Activated T-cell treated with anti-CD3 and anti-CD28 coated beads, Interleukin-2, amount 50 U/mL, for 72 hours (primary cell): Measurements from ENCODE around the gene CLEC10A. TPM values are rescaled to one million over a fixed set of nuclear protein-coding genes. Genes with fewer than 3 reads are reported as not detected.
"Not testable (repeated sequence)": the region's sequence is repeated elsewhere in the genome, so short reads cannot be mapped to it uniquely, and the experiment has no call there.

ENCODE experiments used
- ATAC-seq, 2 donors: fragments of 150-1000 bp; cut with Tn5 transposase; replicated peaks in 1 of 2; 2 replicates each; pipeline ENCODE4 v1.10.0; 2021; ENCODE audit warnings: moderate library complexity in 2 of 2, mild to moderate bottlenecking in 1 of 2
- DNase-seq, 2 donors: peaks; one replicate each; pipeline ENCODE4 v3.0.0; 2021 to 2022; ENCODE audit warnings: mixed read lengths in 1 of 2
- H3K27ac Mint-ChIP-seq: one replicate; pipeline ENCODE4 v1.8.0; 2022; ENCODE audit warnings: mild to moderate bottlenecking, moderate library complexity, mixed read lengths
- H3K27me3 Mint-ChIP-seq: one replicate; pipeline ENCODE4 v1.8.0; 2022; ENCODE audit warnings: low read depth, mixed read lengths
- H3K36me3 Mint-ChIP-seq, 2 donors: one replicate each; pipeline ENCODE4 v1.8.0; 2022; ENCODE audit warnings: mixed read lengths in 2 of 2, mild to moderate bottlenecking in 1 of 2; ENCODE audit not compliant: insufficient read depth in 2 of 2
- H3K4me1 Mint-ChIP-seq: one replicate; pipeline ENCODE4 v1.8.0; 2022; ENCODE audit warnings: low read depth, mixed read lengths
- H3K4me3 Mint-ChIP-seq, 2 donors: one replicate each; pipeline ENCODE4 v1.8.0; 2022; ENCODE audit warnings: mild to moderate bottlenecking in 2 of 2, mixed read lengths in 2 of 2, moderate library complexity in 2 of 2
- H3K9me3 Mint-ChIP-seq, 2 donors: one replicate each; pipeline ENCODE4 v1.8.0; 2022; ENCODE audit warnings: mixed read lengths in 2 of 2
- total RNA-seq, 2 donors: library from RNA; stranded (reverse); gene quantifications; one replicate each; pipeline ENCODE4 v1.2.3, GENCODE V29; 2022

The CLEC10A gene
- total RNA-seq, 2 donors from 2014 or later = not detected

DNA sequence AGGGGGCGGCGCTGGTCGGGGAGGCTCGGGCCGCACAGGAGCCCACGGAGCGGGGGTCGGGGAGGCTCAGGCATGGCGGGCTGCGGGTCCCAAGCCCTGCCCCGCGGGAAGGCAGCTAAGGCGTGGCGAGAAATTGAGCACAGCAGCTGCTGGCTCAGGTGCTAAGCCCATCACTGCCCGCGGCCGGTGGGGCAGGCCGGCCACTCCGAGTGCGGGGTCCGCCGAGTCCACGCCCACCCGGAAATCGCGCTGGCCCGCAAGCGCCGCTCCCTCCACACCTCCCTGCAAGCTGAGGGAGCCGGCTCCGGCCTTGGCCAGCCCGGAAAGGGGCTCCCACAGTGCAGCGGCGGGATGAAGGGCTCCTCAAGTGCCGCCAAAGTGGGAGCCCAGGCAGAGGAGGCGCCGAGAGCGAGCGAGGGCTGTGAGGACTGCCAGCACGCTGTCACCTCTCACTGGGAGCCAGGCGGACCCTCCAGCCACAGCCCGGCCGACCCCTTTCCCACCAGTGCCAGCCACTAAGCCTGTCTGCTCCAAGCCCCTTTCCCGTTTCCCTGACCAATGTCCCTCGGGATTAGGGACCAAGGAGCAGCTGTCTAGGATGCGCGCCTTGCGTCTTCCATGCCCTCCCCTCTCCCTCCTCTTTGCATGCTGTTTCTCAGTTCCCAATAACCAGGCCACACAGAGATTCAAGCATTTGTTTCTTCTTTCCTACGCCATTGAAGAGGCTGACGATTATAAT, 20.8 kb upstream of the CLEC10A start:
- not testable (repeated sequence) for H3K27me3 Mint-ChIP-seq, ATAC-seq, H3K27ac Mint-ChIP-seq, DNase-seq, H3K4me3 Mint-ChIP-seq, H3K36me3 Mint-ChIP-seq, H3K9me3 Mint-ChIP-seq, H3K4me1 Mint-ChIP-seq

DNA sequence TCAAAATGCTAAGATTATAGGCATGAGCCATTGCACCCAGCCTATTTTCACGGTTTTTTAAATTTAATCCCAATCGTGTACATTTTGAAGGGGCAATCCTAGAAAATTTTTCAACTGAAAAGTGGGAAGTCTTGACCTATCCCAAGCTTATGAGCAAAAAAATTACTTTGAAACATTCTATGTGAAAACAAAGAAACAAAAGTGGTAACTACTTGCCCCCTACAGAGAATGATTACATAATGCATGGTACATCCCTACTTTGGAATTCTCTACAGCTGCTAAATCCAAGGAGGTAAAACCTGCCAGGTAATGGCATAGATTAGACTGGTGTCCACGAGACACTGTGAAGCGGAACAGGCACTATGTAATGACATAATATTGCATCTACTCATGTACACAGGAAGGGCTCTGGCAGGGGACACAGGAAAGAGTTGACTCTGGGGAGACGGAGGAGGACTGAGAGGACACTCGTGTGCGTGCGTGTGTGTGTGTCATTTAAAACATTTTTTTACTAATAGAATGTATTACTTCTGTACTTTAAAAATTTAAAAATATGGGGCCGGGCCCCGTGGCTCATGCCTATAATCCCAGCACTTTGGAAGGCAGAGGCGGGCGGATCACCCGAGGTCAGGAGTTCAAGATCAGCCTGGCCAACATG, 18.9 kb upstream of the CLEC10A start:
- Mint-ChIP-seq H3K4me1 (no peaks in the 10 kb centered on the region), H3K27ac (no peak overlapping the region), H3K4me3 (no peak overlapping the region), H3K36me3 (no peaks in the 10 kb centered on the region), H3K9me3 (no peaks in the 10 kb centered on the region), H3K27me3 (no peaks in the 10 kb centered on the region)
- no peak for ATAC-seq
- DNase-seq = no peak

DNA sequence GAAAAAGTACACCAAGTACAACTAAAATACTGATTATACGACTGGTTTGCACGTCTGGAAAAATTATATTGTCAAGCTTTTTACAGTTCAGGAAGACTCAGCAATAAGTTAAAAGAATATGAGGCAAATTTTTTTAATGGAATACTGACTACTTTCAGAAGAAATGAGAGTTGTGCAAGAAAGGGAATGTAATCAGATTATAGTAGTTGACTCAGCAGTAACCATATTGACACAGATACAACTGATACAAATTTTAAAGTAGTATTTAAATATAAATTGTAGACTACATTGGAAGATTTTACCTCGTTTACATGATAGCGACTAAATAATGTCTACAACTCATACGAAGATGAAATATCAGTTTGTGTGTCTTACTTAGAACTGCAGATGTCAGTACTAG, 17.9 kb upstream of the CLEC10A start:
- DNase-seq (no peak), ATAC-seq (no peak)
- Mint-ChIP-seq H3K4me1 (no peaks in the 10 kb centered on the region), H3K4me3 (no peak overlapping the region), H3K36me3 (no peaks in the 10 kb centered on the region), H3K27me3 (no peaks in the 10 kb centered on the region), H3K9me3 (no peaks in the 10 kb centered on the region), H3K27ac (no peak overlapping the region)

DNA sequence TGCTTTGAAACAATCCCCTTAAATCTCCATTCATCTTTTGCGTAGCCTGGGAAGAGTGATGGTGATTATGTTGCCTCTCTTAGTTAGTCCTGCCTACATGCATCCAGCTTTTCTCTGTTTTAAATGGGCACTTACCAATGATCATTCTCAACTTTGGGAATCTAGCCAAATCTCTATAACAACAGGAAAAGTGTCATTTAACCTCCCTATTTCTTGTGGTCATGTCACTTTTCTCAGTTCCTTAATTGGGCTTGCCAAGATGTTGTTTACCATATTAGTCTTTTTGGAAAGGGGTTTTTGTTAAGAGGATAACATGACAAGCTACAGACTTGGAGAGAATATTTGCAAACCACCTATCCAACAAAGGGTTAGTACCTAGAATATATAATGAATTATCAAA, 15.6 kb upstream of the CLEC10A start:
- ATAC-seq = no peak

DNA sequence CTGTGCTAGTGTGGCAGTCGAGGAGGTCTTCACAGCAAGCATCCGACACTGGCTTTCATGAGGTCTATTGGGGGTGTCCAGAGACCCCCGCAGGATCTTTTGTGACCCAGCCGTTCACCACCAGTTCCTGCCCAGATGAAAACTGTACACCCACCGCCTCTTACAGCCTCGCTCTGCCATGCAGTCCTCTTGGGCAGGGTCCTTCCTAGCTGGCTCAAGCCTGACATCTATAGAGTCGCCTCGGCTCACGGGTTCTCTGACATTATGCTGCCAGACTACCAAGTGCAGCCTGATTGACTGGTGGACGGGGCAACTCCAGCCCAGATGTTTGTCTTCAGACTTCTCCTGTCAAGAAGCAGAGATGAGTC, 14.6 kb upstream of the CLEC10A start:
- DNase-seq = no peak
- Mint-ChIP-seq H3K27me3 (no peaks in the 10 kb centered on the region), H3K4me3 (no peak overlapping the region), H3K4me1 (no peaks in the 10 kb centered on the region), H3K36me3 (no peaks in the 10 kb centered on the region), H3K9me3 (no peaks in the 10 kb centered on the region), H3K27ac (no peak overlapping the region)
- no peak for ATAC-seq

More for the DNA sequence above, 15.6 kb upstream of the CLEC10A start:
- Mint-ChIP-seq H3K27ac (peak overlapping the region; percentile 18), H3K36me3 (no peaks in the 10 kb centered on the region), H3K4me1 (no peaks in the 10 kb centered on the region), H3K9me3 (no peaks in the 10 kb centered on the region), H3K27me3 (no peaks in the 10 kb centered on the region), H3K4me3 (no peak overlapping the region)
- no peak for DNase-seq

DNA sequence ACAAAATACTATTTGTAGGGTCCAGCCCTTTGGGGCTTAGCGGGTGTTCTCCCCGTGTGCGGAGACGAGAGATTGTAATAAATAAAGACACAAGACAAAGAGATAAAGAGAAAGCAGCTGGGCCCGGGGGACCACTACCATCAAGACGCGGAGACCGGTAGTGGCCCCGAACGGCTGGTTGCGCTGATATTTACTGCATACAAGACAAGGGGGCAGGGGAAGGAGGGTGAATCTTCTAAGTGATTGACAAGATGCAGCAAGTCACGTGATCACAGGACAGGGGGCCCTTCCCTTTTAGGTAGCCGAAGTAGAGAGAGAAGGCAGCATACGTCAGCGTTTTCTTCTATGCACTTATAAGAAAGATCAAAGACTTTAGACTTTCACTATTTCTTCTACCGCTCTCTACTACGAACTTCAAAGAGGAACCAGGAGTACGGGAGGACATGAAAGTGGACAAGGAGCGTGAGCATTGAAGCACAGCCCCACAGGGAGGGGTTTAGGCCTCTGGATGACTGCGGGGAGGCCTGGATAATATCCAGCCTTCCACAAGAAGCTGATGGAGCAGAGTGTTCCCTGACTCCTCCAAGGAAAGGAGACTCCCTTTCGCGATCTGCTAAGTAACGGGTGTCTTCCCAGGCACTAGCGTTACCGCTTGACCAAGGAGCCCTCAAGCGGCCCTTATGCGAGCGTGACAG, 11.4 kb upstream of the CLEC10A start:
- not testable (repeated sequence) for H3K9me3 Mint-ChIP-seq, H3K4me1 Mint-ChIP-seq, H3K27me3 Mint-ChIP-seq, H3K27ac Mint-ChIP-seq, H3K36me3 Mint-ChIP-seq, ATAC-seq, H3K4me3 Mint-ChIP-seq
- peak; percentile 10 to 40 for DNase-seq

DNA sequence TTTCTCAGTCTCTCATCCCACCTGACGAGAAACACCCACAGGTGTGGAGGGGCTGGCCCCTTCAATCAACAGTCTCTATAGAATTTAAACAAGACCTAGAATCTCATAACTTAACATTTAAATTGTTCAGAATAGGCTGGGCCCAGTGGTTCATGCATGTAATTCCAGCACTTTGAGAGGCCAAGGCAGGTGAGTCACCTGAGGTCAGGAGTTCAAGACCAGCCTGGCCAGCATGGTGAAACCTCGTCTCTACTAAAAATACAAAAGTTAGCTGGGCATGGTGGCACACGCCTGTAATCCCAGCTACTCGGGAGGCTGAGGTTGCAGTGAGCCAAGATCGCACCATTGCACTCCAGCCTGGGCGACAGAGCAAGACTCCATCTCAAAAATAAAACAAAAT, 9.5 kb upstream of the CLEC10A start:
- not testable (repeated sequence) for H3K36me3 Mint-ChIP-seq, H3K4me1 Mint-ChIP-seq, ATAC-seq, H3K4me3 Mint-ChIP-seq, DNase-seq, H3K27me3 Mint-ChIP-seq, H3K27ac Mint-ChIP-seq, H3K9me3 Mint-ChIP-seq

DNA sequence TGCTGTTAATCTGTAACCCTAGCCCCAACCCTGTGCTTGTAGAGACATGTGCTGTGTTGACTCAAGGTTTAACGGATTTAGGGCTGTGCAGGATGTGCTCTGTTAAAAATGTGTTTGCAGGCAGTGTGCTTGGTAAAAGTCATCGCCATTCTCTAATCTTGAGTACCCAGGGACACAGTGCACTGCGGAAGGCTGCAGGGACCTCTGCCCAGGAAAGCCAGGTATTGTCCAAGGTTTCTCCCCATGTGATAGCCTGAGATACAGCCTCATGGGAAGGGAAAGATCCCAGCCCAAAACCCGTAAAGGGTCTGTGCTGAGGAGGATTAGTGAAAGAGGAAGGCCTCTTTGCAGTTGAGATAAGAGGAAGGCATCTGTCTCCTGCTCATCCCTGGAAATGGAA, 8.4 kb upstream of the CLEC10A start:
- not testable (repeated sequence) for ATAC-seq, H3K27me3 Mint-ChIP-seq, H3K9me3 Mint-ChIP-seq, H3K4me1 Mint-ChIP-seq, H3K27ac Mint-ChIP-seq, H3K36me3 Mint-ChIP-seq, H3K4me3 Mint-ChIP-seq, DNase-seq

DNA sequence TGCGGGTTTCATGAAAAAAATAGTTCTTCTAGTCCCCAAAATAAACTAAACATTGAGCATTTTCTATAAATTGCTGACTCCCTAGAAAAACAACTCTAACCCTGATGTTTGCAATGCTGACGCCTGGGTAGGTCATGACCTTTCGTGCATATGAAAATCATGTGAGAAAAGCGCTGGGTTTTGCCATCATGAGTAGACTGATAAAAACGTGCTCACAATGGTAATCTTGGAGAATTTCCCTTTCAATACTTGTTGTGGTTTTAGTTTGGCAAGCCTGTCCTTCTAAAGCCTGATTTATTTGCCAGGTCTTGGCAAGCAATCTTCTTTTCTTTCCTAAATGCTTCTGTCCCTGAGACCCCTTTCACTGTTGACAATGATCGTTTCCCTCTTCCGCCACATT, 4.0 kb upstream of the CLEC10A start:
- ATAC-seq (no peak), DNase-seq (no peak)
- Mint-ChIP-seq H3K36me3 (no peaks in the 10 kb centered on the region), H3K9me3 (no peaks in the 10 kb centered on the region), H3K4me1 (peaks cover 21% of the 10 kb centered on the region), H3K27me3 (peaks cover 14% of the 10 kb centered on the region), H3K4me3 (no peak overlapping the region), H3K27ac (no peak overlapping the region)

DNA sequence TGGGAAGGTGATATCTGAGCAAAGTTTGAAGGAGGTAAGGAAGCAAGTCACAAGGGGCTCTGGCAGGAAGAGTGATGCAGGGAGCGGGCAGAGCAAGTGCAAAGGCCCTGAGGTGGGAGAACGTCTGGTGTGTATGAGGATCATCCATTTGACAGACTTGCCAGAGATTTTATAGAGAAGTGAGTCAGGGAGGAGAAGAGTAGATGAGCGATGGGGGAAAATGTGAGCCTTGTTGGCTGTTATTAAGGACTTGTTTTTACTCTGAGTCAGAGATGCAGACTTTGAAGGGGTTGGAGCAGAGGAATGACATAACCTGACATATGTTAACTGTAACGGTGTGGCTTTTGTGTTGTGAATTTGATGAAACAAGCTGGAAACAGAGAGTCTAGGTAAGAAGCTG, 3.5 kb upstream of the CLEC10A start:
- H3K27ac Mint-ChIP-seq = no peak overlapping the region
- no peaks in the 10 kb centered on the region for H3K9me3 Mint-ChIP-seq
- no peaks in the 10 kb centered on the region for H3K36me3 Mint-ChIP-seq
- H3K27me3 Mint-ChIP-seq = peaks cover 14% of the 10 kb centered on the region
- DNase-seq = no peak
- no peak overlapping the region for H3K4me3 Mint-ChIP-seq
- H3K4me1 Mint-ChIP-seq = peaks cover 21% of the 10 kb centered on the region
- ATAC-seq = no peak

DNA sequence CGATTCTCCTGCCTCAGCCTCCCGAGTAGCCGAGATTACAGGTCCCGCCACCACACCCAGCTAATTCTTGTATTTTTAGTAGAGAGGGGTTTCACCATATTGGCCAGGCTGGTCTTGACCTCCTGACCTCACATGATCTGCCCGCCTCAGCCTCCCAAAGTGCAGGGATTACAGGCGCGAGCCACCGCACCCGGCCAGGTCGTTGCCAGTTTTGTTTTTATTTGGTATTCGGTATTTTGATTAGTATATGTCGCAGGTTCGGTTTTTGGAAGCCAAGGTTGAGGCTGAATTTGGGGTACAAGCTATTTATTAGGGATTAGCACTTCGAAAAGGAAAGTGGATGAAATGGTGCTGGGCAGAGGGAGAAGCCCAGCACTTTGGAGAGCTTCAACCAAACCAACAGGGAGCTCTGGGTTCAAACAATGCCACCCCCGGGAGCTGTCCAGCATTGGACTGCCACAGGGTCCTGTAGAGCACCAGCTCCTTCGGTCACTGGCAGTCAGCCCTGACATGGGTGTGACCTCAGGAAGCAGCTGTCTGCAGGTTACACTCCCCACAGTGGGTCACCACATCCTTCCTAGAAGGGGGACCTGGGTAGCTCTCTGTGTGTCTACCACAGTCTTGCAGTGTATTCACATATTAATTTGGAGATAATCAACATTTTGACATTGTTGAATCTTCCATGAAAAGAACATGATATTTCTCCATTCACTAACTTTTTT, 1.5 kb upstream of the CLEC10A start:
- Mint-ChIP-seq H3K9me3 (no peaks in the 10 kb centered on the region), H3K4me1 (peaks cover 21% of the 10 kb centered on the region), H3K27ac (no peak overlapping the region), H3K36me3 (no peaks in the 10 kb centered on the region), H3K27me3 (peaks cover 14% of the 10 kb centered on the region), H3K4me3 (no peak overlapping the region)
- DNase-seq (peak; percentile 15 to 27), ATAC-seq (peak; percentile 47 to 80)

DNA sequence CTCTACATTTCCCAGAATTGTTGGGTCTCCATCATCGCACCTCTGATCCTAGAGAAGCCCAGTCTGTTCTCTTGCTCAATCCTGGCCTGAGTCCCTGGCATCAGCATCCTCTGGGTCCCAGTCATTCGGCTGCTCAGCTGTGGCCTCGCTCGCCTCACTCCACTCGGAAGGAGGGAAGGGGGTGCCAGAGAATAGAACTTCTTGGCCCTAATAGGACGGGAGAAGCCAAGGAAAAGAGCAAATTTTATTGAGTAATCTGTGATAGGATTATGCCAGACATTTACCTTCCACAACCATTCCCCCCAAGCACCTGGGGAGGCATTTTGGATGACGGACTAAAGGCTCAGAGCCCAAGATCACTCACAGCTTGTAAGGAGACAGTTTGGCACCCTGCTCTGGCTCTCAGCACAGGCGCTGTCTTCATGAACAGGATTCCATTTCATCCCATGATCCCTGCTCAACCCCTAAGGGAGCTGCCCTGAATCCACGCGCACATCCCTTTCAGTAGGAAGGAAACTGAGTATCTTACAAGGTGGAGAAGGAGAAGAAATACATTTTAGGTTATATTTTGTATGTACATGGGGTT, 498 bp upstream of the CLEC10A start:
- DNase-seq (no peak), ATAC-seq (no peak)
- no peak overlapping the region for H3K4me3 Mint-ChIP-seq
- peaks cover 21% of the 10 kb centered on the region for H3K4me1 Mint-ChIP-seq
- H3K9me3 Mint-ChIP-seq = no peaks in the 10 kb centered on the region
- no peaks in the 10 kb centered on the region for H3K36me3 Mint-ChIP-seq
- H3K27ac Mint-ChIP-seq = no peak overlapping the region
- peaks cover 14% of the 10 kb centered on the region for H3K27me3 Mint-ChIP-seq

DNA sequence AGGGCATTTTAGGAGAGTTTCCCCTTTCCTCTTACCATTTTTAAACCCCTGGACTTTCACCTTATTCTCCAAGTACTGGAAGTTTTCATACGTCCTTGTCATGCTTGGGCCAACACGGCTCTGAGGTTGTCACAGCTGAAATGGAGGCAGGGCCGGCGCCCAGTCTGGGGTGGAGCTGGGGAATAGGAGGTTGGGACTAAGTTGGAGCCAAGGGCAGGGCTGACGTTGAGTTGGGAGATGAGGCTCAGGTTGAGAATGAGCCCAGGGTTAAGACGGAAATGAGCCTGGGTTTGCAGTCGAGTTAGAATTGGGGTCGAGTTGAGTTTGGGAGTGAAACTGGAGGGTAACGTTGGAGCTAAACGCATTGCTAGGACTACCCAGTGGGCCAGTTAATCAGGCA, 1.3 kb downstream of the CLEC10A start:
- DNase-seq (no peak), ATAC-seq (no peak)
- H3K27me3 Mint-ChIP-seq = peaks cover 8% of the 10 kb centered on the region
- peaks cover 16% of the 10 kb centered on the region for H3K4me1 Mint-ChIP-seq
- H3K36me3 Mint-ChIP-seq = no peaks in the 10 kb centered on the region
- H3K27ac Mint-ChIP-seq = no peak overlapping the region
- no peak overlapping the region for H3K4me3 Mint-ChIP-seq
- H3K9me3 Mint-ChIP-seq = no peaks in the 10 kb centered on the region
